Astrocyte (in vitro differentiated cells and primary cell): ENCODE results near the gene NRG2. TPM values are rescaled to one million over a fixed set of nuclear protein-coding genes. Genes with fewer than 3 reads are reported as not detected.

Experiments used
- DNase-seq: peaks from one replicate; pipeline ENCODE4 v3.0.0-alpha.2; 2010; ENCODE audit warnings: low read depth
- FAIRE-seq: peaks from 2 replicates; lab custom pipeline; 2011; peaks lifted over from hg19 to GRCh38; lab: Jason Lieb, UNC
- H2AFZ ChIP-seq: 2 replicates; pipeline ENCODE4 v1.6.0; 2012; ENCODE audit warnings: low read depth, low read length, inconsistent platforms
- H3K27ac ChIP-seq: 2 replicates; pipeline ENCODE4 v1.5.1; 2011; ENCODE audit warnings: low read depth, low read length, inconsistent platforms
- H3K27me3 ChIP-seq: 2 replicates; pipeline ENCODE4 v1.6.0; 2011; ENCODE audit warnings: low read length, inconsistent platforms; ENCODE audit not compliant: insufficient read depth
- H3K36me3 ChIP-seq: 2 replicates; pipeline ENCODE4 v1.5.1; 2011; ENCODE audit warnings: low read length, inconsistent platforms; ENCODE audit not compliant: insufficient read depth
- H3K4me1 ChIP-seq: 2 replicates; pipeline ENCODE4 v1.5.1; 2011; ENCODE audit warnings: low read length, inconsistent platforms; ENCODE audit not compliant: insufficient read depth
- H3K4me2 ChIP-seq: 2 replicates; pipeline ENCODE4 v1.6.0; 2012; ENCODE audit warnings: low read length, inconsistent platforms
- H3K4me3 ChIP-seq: 2 replicates; pipeline ENCODE4 v1.5.1; 2011; ENCODE audit warnings: low read depth, mild to moderate bottlenecking, low read length, inconsistent platforms; ENCODE audit not compliant: insufficient read depth
- H3K79me2 ChIP-seq: 2 replicates; pipeline ENCODE4 v1.6.0; 2012; ENCODE audit warnings: mild to moderate bottlenecking, low read length, inconsistent platforms; ENCODE audit not compliant: insufficient read depth
- H3K9ac ChIP-seq: 2 replicates; pipeline ENCODE4 v1.6.0; 2012; ENCODE audit warnings: mild to moderate bottlenecking, low read length, inconsistent platforms
- H3K9me3 ChIP-seq: 2 replicates; pipeline ENCODE4 v1.5.1; 2012; ENCODE audit warnings: low read depth, mild to moderate bottlenecking, low read length, inconsistent platforms; ENCODE audit not compliant: insufficient read depth
- H4K20me1 ChIP-seq: 2 replicates; pipeline ENCODE4 v1.6.0; 2012; ENCODE audit warnings: low read length, inconsistent platforms; ENCODE audit not compliant: insufficient read depth
- H3K27ac Mint-ChIP-seq: one replicate; pipeline ENCODE4 v1.8.0; 2021; ENCODE audit warnings: mild to moderate bottlenecking, mixed read lengths; ENCODE audit not compliant: unreplicated experiment
- H3K27me3 Mint-ChIP-seq: one replicate; pipeline ENCODE4 v1.8.0; 2021; ENCODE audit warnings: low read depth, mixed read lengths; ENCODE audit not compliant: unreplicated experiment
- H3K36me3 Mint-ChIP-seq: one replicate; pipeline ENCODE4 v1.8.0; 2021; ENCODE audit warnings: low read depth, mixed read lengths; ENCODE audit not compliant: unreplicated experiment
- H3K4me1 Mint-ChIP-seq: one replicate; pipeline ENCODE4 v1.8.0; 2021; ENCODE audit warnings: low read depth, mixed read lengths; ENCODE audit not compliant: unreplicated experiment
- H3K4me3 Mint-ChIP-seq: one replicate; pipeline ENCODE4 v1.8.0; 2021; ENCODE audit warnings: mild to moderate bottlenecking, moderate library complexity, mixed read lengths; ENCODE audit not compliant: unreplicated experiment
- H3K9me3 Mint-ChIP-seq: one replicate; pipeline ENCODE4 v1.8.0; 2021; ENCODE audit warnings: mild to moderate bottlenecking, mixed read lengths; ENCODE audit not compliant: unreplicated experiment
- CTCF ChIP-seq: IDR thresholded peaks from 2 replicates; pipeline ENCODE4 v1.5.1; 2011; ENCODE audit warnings: low read depth, mild to moderate bottlenecking, inconsistent platforms, low read length, moderate library complexity; ENCODE audit not compliant: insufficient read depth
- EZH2 ChIP-seq: IDR thresholded peaks from 2 replicates; pipeline ENCODE4 v1.6.1; 2012; ENCODE audit warnings: mild to moderate bottlenecking, low read length, inconsistent platforms; ENCODE audit not compliant: insufficient read depth
- total RNA-seq: library from RNA; stranded (reverse); gene quantifications from 2 replicates; pipeline ENCODE4 v1.2.1, GENCODE V29; 2021

NRG2 gene
- total RNA-seq, 1 donor from 2014 or later, result 0.54 TPM

DNA sequence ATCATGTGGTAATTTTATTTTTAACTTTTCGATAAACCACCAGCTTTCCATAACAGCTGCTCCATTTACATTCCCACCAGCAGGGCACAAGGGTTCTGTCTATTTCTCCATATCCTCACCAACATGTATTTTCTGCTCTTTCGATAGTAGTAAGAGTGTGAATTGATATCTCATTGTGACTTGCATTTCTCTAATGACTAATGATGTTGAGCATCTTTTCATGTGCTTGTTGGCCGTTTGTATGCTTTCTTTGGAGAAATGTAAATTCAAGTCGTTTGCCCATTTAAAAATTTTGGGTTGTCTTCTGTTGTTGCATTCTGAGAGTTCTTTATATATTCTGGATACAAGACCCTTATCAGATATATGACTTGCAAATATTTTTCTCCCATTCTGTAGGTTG, 201.6 kb downstream of the NRG2 start:
- TF ChIP-seq CTCF, result no peak
- no peak for TF ChIP-seq EZH2
- Mint-ChIP-seq H3K4me3 (no peak overlapping the region), H3K9me3 (no peaks in the 10 kb centered on the region), H3K27me3 (peaks cover 78% of the 10 kb centered on the region), H3K36me3 (no peaks in the 10 kb centered on the region), H3K4me1 (no peaks in the 10 kb centered on the region), H3K27ac (no peak overlapping the region)
- no peaks in the 10 kb centered on the region for H3K36me3 ChIP-seq
- no peaks in the 10 kb centered on the region for H3K4me1 ChIP-seq
- no peak overlapping the region for H3K4me3 ChIP-seq
- no peaks in the 10 kb centered on the region for H3K9me3 ChIP-seq
- H4K20me1 ChIP-seq, result no peaks in the 10 kb centered on the region
- no peak overlapping the region for H3K27ac ChIP-seq
- no peak overlapping the region for H2AFZ ChIP-seq
- H3K79me2 ChIP-seq, result no peaks in the 10 kb centered on the region
- peaks cover 10% of the 10 kb centered on the region for H3K27me3 ChIP-seq
- no peak overlapping the region for H3K9ac ChIP-seq
- DNase-seq (no peak), FAIRE-seq (no peak)
- no peak overlapping the region for H3K4me2 ChIP-seq

DNA sequence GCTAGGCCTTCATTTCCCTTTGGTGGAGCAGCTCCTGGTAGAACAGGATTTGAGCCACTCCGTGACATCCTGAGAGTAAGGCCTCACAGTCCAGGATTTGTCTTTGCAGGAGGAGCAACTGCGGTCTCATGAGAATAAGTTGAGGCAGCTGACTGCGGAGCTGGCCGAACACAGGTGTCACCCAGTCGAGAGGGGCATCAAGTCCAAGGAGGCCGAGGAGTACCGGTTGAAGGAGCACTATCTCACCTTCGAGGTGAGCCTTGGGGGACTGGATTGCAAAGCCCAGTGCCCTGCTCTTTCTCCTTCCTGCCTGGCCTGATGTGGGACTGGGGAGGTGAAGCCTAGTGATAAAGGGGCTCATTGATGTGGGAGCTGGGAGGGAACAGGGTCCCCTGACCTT, 203.2 kb downstream of the NRG2 start:
- FAIRE-seq (no peak), DNase-seq (no peak)
- H3K4me1 Mint-ChIP-seq, result no peaks in the 10 kb centered on the region
- H4K20me1 ChIP-seq, result no peaks in the 10 kb centered on the region
- H3K9me3 ChIP-seq, result no peaks in the 10 kb centered on the region
- no peaks in the 10 kb centered on the region for H3K79me2 ChIP-seq
- no peak overlapping the region for H2AFZ ChIP-seq
- H3K36me3 ChIP-seq, result no peaks in the 10 kb centered on the region
- no peaks in the 10 kb centered on the region for H3K36me3 Mint-ChIP-seq
- H3K4me2 ChIP-seq, result no peak overlapping the region
- no peak overlapping the region for H3K4me3 ChIP-seq
- no peak overlapping the region for H3K27ac Mint-ChIP-seq
- no peaks in the 10 kb centered on the region for H3K27me3 ChIP-seq
- no peak overlapping the region for H3K9ac ChIP-seq
- peaks cover 76% of the 10 kb centered on the region for H3K27me3 Mint-ChIP-seq
- no peak for TF ChIP-seq CTCF
- TF ChIP-seq EZH2, result no peak
- H3K4me1 ChIP-seq, result no peaks in the 10 kb centered on the region
- no peak overlapping the region for H3K4me3 Mint-ChIP-seq
- no peaks in the 10 kb centered on the region for H3K9me3 Mint-ChIP-seq
- H3K27ac ChIP-seq, result no peak overlapping the region

DNA sequence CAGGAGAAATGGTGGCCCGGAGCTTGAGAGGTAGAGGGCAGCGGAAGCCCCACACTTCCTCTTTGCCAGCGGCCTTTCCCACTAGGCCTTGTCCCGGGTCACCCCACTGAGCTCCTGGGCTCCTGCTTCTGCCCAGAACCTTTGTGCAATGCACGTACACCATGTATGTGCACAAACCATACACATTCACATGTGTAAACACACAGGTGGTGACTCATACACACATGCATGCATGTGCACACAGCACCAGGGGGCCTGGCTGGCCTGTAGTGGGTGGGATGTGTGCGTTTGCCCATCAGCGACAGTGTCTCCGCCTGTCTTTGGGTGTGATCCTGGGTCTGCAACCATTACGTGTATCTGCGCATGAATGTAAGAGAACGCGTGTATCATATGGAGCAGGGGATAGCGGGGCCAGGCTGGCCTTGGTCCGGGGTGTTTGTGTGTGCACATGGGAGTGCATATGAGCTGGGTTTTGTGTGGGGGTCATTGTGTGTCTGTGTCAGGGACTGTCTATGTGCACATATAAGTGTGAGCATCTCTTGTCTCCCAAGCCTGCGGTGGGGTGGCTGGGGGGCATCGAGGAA, 203.8 kb downstream of the NRG2 start:
- H3K27ac ChIP-seq, result no peak overlapping the region
- no peak overlapping the region for H2AFZ ChIP-seq
- no peak for TF ChIP-seq CTCF
- TF ChIP-seq EZH2, result no peak
- Mint-ChIP-seq H3K9me3 (no peaks in the 10 kb centered on the region), H3K4me1 (no peaks in the 10 kb centered on the region), H3K27me3 (peaks cover 76% of the 10 kb centered on the region), H3K36me3 (no peaks in the 10 kb centered on the region), H3K4me3 (no peak overlapping the region), H3K27ac (no peak overlapping the region)
- FAIRE-seq (no peak), DNase-seq (no peak)
- no peaks in the 10 kb centered on the region for H3K9me3 ChIP-seq
- no peaks in the 10 kb centered on the region for H3K4me1 ChIP-seq
- H4K20me1 ChIP-seq, result no peaks in the 10 kb centered on the region
- no peaks in the 10 kb centered on the region for H3K27me3 ChIP-seq
- no peak overlapping the region for H3K9ac ChIP-seq
- no peaks in the 10 kb centered on the region for H3K36me3 ChIP-seq
- no peak overlapping the region for H3K4me3 ChIP-seq
- no peaks in the 10 kb centered on the region for H3K79me2 ChIP-seq
- no peak overlapping the region for H3K4me2 ChIP-seq
